ENCODE results near the gene ZFAND2B.

DNA sequence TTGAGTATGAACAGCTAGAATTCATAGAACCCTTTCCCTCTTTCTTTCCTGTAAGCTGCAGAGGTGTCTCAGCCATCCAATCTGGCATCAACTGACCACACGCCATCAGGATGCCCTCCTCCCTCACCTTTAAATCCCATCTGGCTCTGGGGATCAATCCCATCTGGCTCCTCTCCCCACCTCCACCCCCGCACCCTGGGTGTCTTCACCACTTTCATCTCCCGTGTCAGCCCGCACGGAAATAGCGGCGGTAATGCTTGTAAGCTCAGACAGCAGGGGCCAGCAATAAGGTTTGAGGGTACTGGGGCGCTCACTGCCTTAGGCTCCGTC, 46.0 kb downstream of the ZFAND2B start:
- TF ChIP-seq CTCF (IDR thresholded peaks at IDR 0.05; ENCODE audit: insufficient read depth, low read length, poor library complexity, severe bottlenecking) = no peak
- TF ChIP-seq EZH2phosphoT487 (conservative IDR thresholded peaks at IDR 0.05; ENCODE audit: low read length) = no peak

Data from SU-DHL-6 (cell line).